NT2/D1 (cell line): ENCODE measurements around the gene TRMT2A.

Experiments
- DNase-seq: peaks from one replicate; pipeline ENCODE4 v3.0.0-alpha.2; 2011; ENCODE audit warnings: low read depth, low spot score
- H3K27me3 ChIP-seq: 2 replicates; pipeline ENCODE4 v1.6.0; 2011; ENCODE audit warnings: mild to moderate bottlenecking; ENCODE audit not compliant: insufficient read length, insufficient read depth
- H3K36me3 ChIP-seq: 2 replicates; pipeline ENCODE4 v1.6.1; 2011; ENCODE audit warnings: mild to moderate bottlenecking, low read length, mixed read lengths; ENCODE audit not compliant: insufficient read depth, insufficient read length
- H3K4me1 ChIP-seq: 2 replicates; pipeline ENCODE4 v1.5.1; 2011; ENCODE audit not compliant: insufficient read depth, insufficient read length
- H3K4me3 ChIP-seq: 2 replicates; pipeline ENCODE4 v1.5.1; 2011; ENCODE audit warnings: low read depth; ENCODE audit not compliant: insufficient read length
- H3K9ac ChIP-seq: 2 replicates; pipeline ENCODE4 v1.6.0; 2011; ENCODE audit warnings: low read depth; ENCODE audit not compliant: insufficient read length
- H3K9me3 ChIP-seq: 2 replicates; pipeline ENCODE4 v1.5.1; 2011; ENCODE audit warnings: mild to moderate bottlenecking, low read length; ENCODE audit not compliant: insufficient read depth
- SUZ12 ChIP-seq: IDR thresholded peaks from 2 replicates; pipeline ENCODE4 v1.6.1; 2011; ENCODE audit not compliant: insufficient read length, insufficient read depth; ENCODE audit errors: extremely low read depth
- YY1 ChIP-seq: IDR thresholded peaks from 2 replicates; pipeline ENCODE4 v1.6.1; 2011; ENCODE audit not compliant: insufficient read length, insufficient read depth
- ZNF274 ChIP-seq: IDR thresholded peaks from 2 replicates; pipeline ENCODE4 v1.6.1; 2011; ENCODE audit warnings: mild to moderate bottlenecking, low read depth, low read length

Gene TRMT2A

GRCh38 chr22:20086763-20087162, 30.3 kb downstream of the TRMT2A start:
- TF ChIP-seq YY1: no peak
- TF ChIP-seq ZNF274: no peak
- no peak for TF ChIP-seq SUZ12
- H3K27me3 ChIP-seq: no peaks in the 10 kb centered on the region
- no peak for DNase-seq
- no peak overlapping the region for H3K9ac ChIP-seq
- peaks cover 5% of the 10 kb centered on the region for H3K4me1 ChIP-seq
- H3K4me3 ChIP-seq: no peak overlapping the region
- H3K36me3 ChIP-seq: peaks cover 87% of the 10 kb centered on the region
- H3K9me3 ChIP-seq: no peaks in the 10 kb centered on the region

- no peak for DNase-seq
- H3K4me1 ChIP-seq: peaks cover 5% of the 10 kb centered on the region
- no peaks in the 10 kb centered on the region for H3K9me3 ChIP-seq
- no peaks in the 10 kb centered on the region for H3K27me3 ChIP-seq
- peaks cover 87% of the 10 kb centered on the region for H3K36me3 ChIP-seq
- no peak for TF ChIP-seq YY1
- no peak overlapping the region for H3K4me3 ChIP-seq
- H3K9ac ChIP-seq: no peak overlapping the region
Observed at GRCh38 chr22:20086101-20086599, 30.9 kb downstream of the TRMT2A start.

- no peak for DNase-seq
- H3K9me3 ChIP-seq: no peaks in the 10 kb centered on the region
- H3K36me3 ChIP-seq: peaks cover 83% of the 10 kb centered on the region
- no peaks in the 10 kb centered on the region for H3K27me3 ChIP-seq
- no peak for TF ChIP-seq ZNF274
- TF ChIP-seq YY1: no peak
- TF ChIP-seq SUZ12: no peak
- H3K9ac ChIP-seq: no peak overlapping the region
- H3K4me3 ChIP-seq: no peak overlapping the region
- peaks cover 5% of the 10 kb centered on the region for H3K4me1 ChIP-seq
Observed at GRCh38 chr22:20085651-20086050, 31.4 kb downstream of the TRMT2A start.

- DNase-seq: no peak
- Histone ChIP-seq H3K27me3 (no peaks in the 10 kb centered on the region), H3K36me3 (peaks cover 74% of the 10 kb centered on the region), H3K4me1 (peaks cover 5% of the 10 kb centered on the region), H3K9me3 (no peaks in the 10 kb centered on the region), H3K9ac (no peak overlapping the region), H3K4me3 (no peak overlapping the region)
- TF ChIP-seq YY1: no peak
Observed at GRCh38 chr22:20084547-20085413, 32.2 kb downstream of the TRMT2A start.

- H3K4me3 ChIP-seq: no peak overlapping the region
- no peak for TF ChIP-seq YY1
- TF ChIP-seq ZNF274: no peak
- TF ChIP-seq SUZ12: no peak
- H3K9me3 ChIP-seq: no peaks in the 10 kb centered on the region
- peaks cover 66% of the 10 kb centered on the region for H3K36me3 ChIP-seq
- DNase-seq: no peak
- no peaks in the 10 kb centered on the region for H3K27me3 ChIP-seq
- H3K9ac ChIP-seq: peak overlapping the region; percentile 5
- peaks cover 5% of the 10 kb centered on the region for H3K4me1 ChIP-seq
Observed at GRCh38 chr22:20083891-20084546, 33.0 kb downstream of the TRMT2A start.

GRCh38 chr22:20083157-20083890, 33.7 kb downstream of the TRMT2A start:
- peaks cover 59% of the 10 kb centered on the region for H3K36me3 ChIP-seq
- no peak for DNase-seq
- no peaks in the 10 kb centered on the region for H3K27me3 ChIP-seq
- peak overlapping the region; percentile 50 for H3K9ac ChIP-seq
- TF ChIP-seq ZNF274 (no peak), YY1 (no peak), SUZ12 (no peak)
- H3K4me3 ChIP-seq: no peak overlapping the region
- H3K4me1 ChIP-seq: peaks cover 5% of the 10 kb centered on the region
- H3K9me3 ChIP-seq: no peaks in the 10 kb centered on the region
